Retinal pigment epithelial cell (primary cell): Measurements from ENCODE around the gene EXOC4.
"Not testable (repeated sequence)": the region's sequence is repeated elsewhere in the genome, so short reads cannot be mapped to it uniquely, and the experiment has no call there.

Experiments
- DNase-seq: peaks from one replicate; pipeline ENCODE4 v3.0.0-alpha.2; 2010; ENCODE audit warnings: low read depth
- H3K4me3 ChIP-seq: 2 replicates; pipeline ENCODE4 v1.5.1; 2011; ENCODE audit warnings: mild to moderate bottlenecking, low read length, control low read depth, moderate library complexity
- CTCF ChIP-seq: conservative IDR thresholded peaks from 2 replicates; pipeline ENCODE4 v1.5.1; 2011; ENCODE audit warnings: low read depth, low read length, control low read depth, inconsistent platforms

Gene EXOC4

GRCh38 chr7:133633055-133633454, 380.2 kb downstream of the EXOC4 start:
- no peak for DNase-seq
- TF ChIP-seq CTCF: no peak
- H3K4me3 ChIP-seq: no peak overlapping the region

GRCh38 chr7:133635541-133635940, 382.7 kb downstream of the EXOC4 start:
- DNase-seq: no peak
- TF ChIP-seq CTCF: no peak
- no peak overlapping the region for H3K4me3 ChIP-seq

GRCh38 chr7:133638857-133639256, 386.0 kb downstream of the EXOC4 start:
- no peak for TF ChIP-seq CTCF
- no peak for DNase-seq
- no peak overlapping the region for H3K4me3 ChIP-seq

- no peak for TF ChIP-seq CTCF
- H3K4me3 ChIP-seq: no peak overlapping the region
- DNase-seq: no peak
Observed at GRCh38 chr7:133641436-133641835, 388.6 kb downstream of the EXOC4 start.

- no peak for TF ChIP-seq CTCF
- H3K4me3 ChIP-seq: no peak overlapping the region
- DNase-seq: no peak
Observed at GRCh38 chr7:133642907-133643306, 390.0 kb downstream of the EXOC4 start.

- not testable (repeated sequence) for H3K4me3 ChIP-seq, DNase-seq
Observed at GRCh38 chr7:133643652-133644051, 390.8 kb downstream of the EXOC4 start.

- no peak overlapping the region for H3K4me3 ChIP-seq
- no peak for DNase-seq
- no peak for TF ChIP-seq CTCF
Observed at GRCh38 chr7:133645884-133646391, 393.1 kb downstream of the EXOC4 start.
